H1 (cell line): ENCODE data around the gene VPS41. TPM values are rescaled to one million over a fixed set of nuclear protein-coding genes. Genes with fewer than 3 reads are reported as not detected.

Experiments used
- CTCF ChIA-PET: fragments of 300-600 bp; sonication (Branson Sonifier 250); formaldehyde crosslinking; loops from one replicate; lab custom pipeline; 2021; ENCODE audit not compliant: partially characterized antibody; lab: Charles Lee
- POLR2A ChIA-PET: fragments of 300-600 bp; sonication (Branson Sonifier 250); formaldehyde crosslinking; loops from one replicate; lab custom pipeline; 2021; ENCODE audit warnings: inconsistent platforms; ENCODE audit not compliant: partially characterized antibody; lab: Charles Lee
- DNase-seq, 2 experiments: peaks; one replicate each; pipeline versions ENCODE4 v3.0.0 to v3.0.0-alpha.2; 2010 to 2022; ENCODE audit warnings: low spot score in 2 of 2, low read depth in 1 of 2, mixed read lengths in 1 of 2
- FAIRE-seq: peaks from 2 replicates; lab custom pipeline; 2011; peaks lifted over from hg19 to GRCh38; lab: Jason Lieb, UNC
- H2AFZ ChIP-seq: 2 replicates; pipeline ENCODE4 v1.8.1; 2012; ENCODE audit warnings: low read length, inconsistent platforms
- H2AK5ac ChIP-seq: 2 replicates; pipeline ENCODE4 v1.6.1; 2013; ENCODE audit warnings: low read depth, low read length
- H2BK120ac ChIP-seq: replicated peaks from 2 replicates; pipeline ENCODE3; 2013; ENCODE audit warnings: low read depth, low read length, inconsistent platforms
- H2BK12ac ChIP-seq: 2 replicates; pipeline ENCODE4 v1.6.1; 2013; ENCODE audit warnings: low read depth, low read length
- H2BK15ac ChIP-seq: 2 replicates; pipeline ENCODE4 v1.6.1; 2013; ENCODE audit warnings: low read length
- H2BK20ac ChIP-seq: 2 replicates; pipeline ENCODE4 v1.6.1; 2013; ENCODE audit warnings: low read length
- H2BK5ac ChIP-seq: 2 replicates; pipeline ENCODE4 v1.6.1; 2013; ENCODE audit warnings: low read depth, low read length
- H3K14ac ChIP-seq: 2 replicates; pipeline ENCODE4 v1.6.1; 2013; ENCODE audit warnings: inconsistent platforms; ENCODE audit not compliant: insufficient read length
- H3K18ac ChIP-seq: 2 replicates; pipeline ENCODE4 v1.6.1; 2013; ENCODE audit warnings: low read length; ENCODE audit errors: extremely low read depth
- H3K23ac ChIP-seq: 2 replicates; pipeline ENCODE4 v1.6.1; 2013; ENCODE audit warnings: inconsistent platforms; ENCODE audit not compliant: insufficient read length
- H3K23me2 ChIP-seq: 2 replicates; pipeline ENCODE4 v1.6.1; 2013; ENCODE audit warnings: low read depth, low read length
- H3K27ac ChIP-seq: 2 replicates; pipeline ENCODE4 v1.6.1; 2011; ENCODE audit warnings: low read depth, low read length, inconsistent platforms
- H3K27me3 ChIP-seq, 4 experiments: replicated peaks in 1 of 4; 1 replicate in 1 of 4; 2 replicates in 3 of 4; pipeline versions ENCODE4 v1.6.1 to v1.8.1; 2011 to 2013; ENCODE audit warnings: low read length in 3 of 4, mild to moderate bottlenecking in 3 of 4, inconsistent platforms in 2 of 4, mixed read lengths in 2 of 4, moderate library complexity in 1 of 4; ENCODE audit not compliant: control insufficient read depth in 3 of 4, insufficient read depth in 3 of 4; ENCODE audit errors: extremely low read depth in 1 of 4
- H3K36me3 ChIP-seq, 4 experiments: 2 replicates each; pipeline versions ENCODE4 v1.6.1 to v1.8.1; 2011 to 2013; ENCODE audit warnings: mild to moderate bottlenecking in 4 of 4, low read length in 3 of 4, moderate library complexity in 2 of 4, control low read depth in 1 of 4, inconsistent platforms in 1 of 4; ENCODE audit not compliant: insufficient read depth in 4 of 4, control insufficient read depth in 2 of 4
- H3K4ac ChIP-seq: replicated peaks from 2 replicates; pipeline ENCODE3; 2013; ENCODE audit warnings: low read length, low read depth, mixed read lengths, inconsistent platforms; ENCODE audit not compliant: insufficient read length
- H3K4me1 ChIP-seq, 4 experiments: replicated peaks in 1 of 4; 1 replicate in 1 of 4; 2 replicates in 3 of 4; pipeline versions ENCODE4 v1.6.1 to v1.8.1; 2011 to 2013; ENCODE audit warnings: low read length in 3 of 4, inconsistent platforms in 2 of 4, mixed read lengths in 1 of 4; ENCODE audit not compliant: insufficient read depth in 4 of 4, control insufficient read depth in 3 of 4
- H3K4me2 ChIP-seq, 2 experiments: 2 replicates each; pipeline versions ENCODE4 v1.6.1 to v1.8.1; 2011 to 2013; ENCODE audit warnings: low read depth in 2 of 2, low read length in 2 of 2, control low read depth in 1 of 2, inconsistent platforms in 1 of 2, mild to moderate bottlenecking in 1 of 2; ENCODE audit not compliant: insufficient read depth in 1 of 2
- H3K4me3 ChIP-seq, 4 experiments: fragments of 200-600, 300-600 bp in 1 of 4; sonication (generic), shearing (Covaris generic), sonication (Bioruptor Twin) in 1 of 4; 2 replicates each; pipeline versions ENCODE4 v1.5.1 to v1.8.1; 2011 to 2016; ENCODE audit warnings: low read length in 4 of 4, low read depth in 3 of 4, control low read depth in 2 of 4, inconsistent platforms in 2 of 4, mild to moderate bottlenecking in 2 of 4, mixed read lengths in 1 of 4, moderate library complexity in 1 of 4; ENCODE audit not compliant: insufficient read depth in 2 of 4; ENCODE audit errors: extremely low read depth in 1 of 4
- H3K56ac ChIP-seq: replicated peaks from 2 replicates; pipeline ENCODE3; 2013; ENCODE audit warnings: low read depth, mild to moderate bottlenecking, mixed read lengths, low read length, inconsistent platforms; ENCODE audit not compliant: insufficient read length
- H3K79me1 ChIP-seq: 2 replicates; pipeline ENCODE4 v1.6.1; 2013; ENCODE audit warnings: low read depth, low read length, control low read depth
- H3K79me2 ChIP-seq, 2 experiments: 2 replicates each; pipeline versions ENCODE4 v1.6.1 to v1.8.1; 2012 to 2013; ENCODE audit warnings: low read length in 2 of 2, mild to moderate bottlenecking in 2 of 2, inconsistent platforms in 1 of 2; ENCODE audit not compliant: insufficient read depth in 2 of 2, control insufficient read depth in 1 of 2
- H3K9ac ChIP-seq, 4 experiments: replicated peaks in 1 of 4; 1 replicate in 1 of 4; 2 replicates in 3 of 4; pipeline versions ENCODE4 v1.6.1 to v1.8.1; 2011 to 2013; ENCODE audit warnings: low read depth in 3 of 4, low read length in 3 of 4, control low read depth in 2 of 4, mild to moderate bottlenecking in 2 of 4, moderate library complexity in 2 of 4, inconsistent platforms in 1 of 4; ENCODE audit errors: extremely low read depth in 1 of 4
- H3K9me3 ChIP-seq, 2 experiments: 2 replicates each; pipeline versions ENCODE4 v1.6.1 to v1.8.1; 2012 to 2013; ENCODE audit warnings: mild to moderate bottlenecking in 2 of 2, moderate library complexity in 2 of 2, control low read depth in 1 of 2, inconsistent platforms in 1 of 2, low read depth in 1 of 2, low read length in 1 of 2, mixed read lengths in 1 of 2; ENCODE audit not compliant: insufficient read depth in 2 of 2
- H4K20me1 ChIP-seq, 2 experiments: replicated peaks in 1 of 2; 2 replicates each; pipeline versions ENCODE3 to v1.8.1; 2011 to 2013; ENCODE audit warnings: inconsistent platforms in 2 of 2, low read length in 2 of 2, mild to moderate bottlenecking in 1 of 2; ENCODE audit not compliant: insufficient read depth in 2 of 2, control insufficient read depth in 1 of 2
- H4K5ac ChIP-seq: 2 replicates; pipeline ENCODE4 v1.6.1; 2013; ENCODE audit warnings: low read length, low read depth, mixed read lengths, inconsistent platforms; ENCODE audit not compliant: insufficient read length
- H4K8ac ChIP-seq: 2 replicates; pipeline ENCODE4 v1.8.0; 2013; ENCODE audit warnings: mild to moderate bottlenecking, moderate library complexity, low read length, inconsistent platforms; ENCODE audit not compliant: insufficient read depth; ENCODE audit errors: extremely low read depth
- H4K91ac ChIP-seq: replicated peaks from 2 replicates; pipeline ENCODE3; 2013; ENCODE audit warnings: low read length, mixed read lengths, inconsistent platforms; ENCODE audit not compliant: insufficient read length
- GTF2F1 ChIP-seq: IDR thresholded peaks from 2 replicates; pipeline ENCODE4 v1.6.1; 2012; ENCODE audit warnings: low read depth, low read length, improper control_type of control experiment, borderline replicate concordance
- HDAC6 ChIP-seq: IDR thresholded peaks from one replicate; pipeline ENCODE4 v1.7.1; 2012; ENCODE audit warnings: low read depth, mild to moderate bottlenecking, inconsistent platforms, low read length, moderate library complexity
- KDM5A ChIP-seq: fragments of 200-600 bp; IDR thresholded peaks from 2 replicates; pipeline ENCODE4 v1.7.1; 2012; ENCODE audit warnings: mild to moderate bottlenecking, low read length, inconsistent platforms, mixed read lengths
- MAX ChIP-seq: IDR thresholded peaks from 2 replicates; pipeline ENCODE4 v1.6.1; 2012; ENCODE audit warnings: inconsistent platforms
- TAF1 ChIP-seq: IDR thresholded peaks from 2 replicates; pipeline ENCODE4 v1.6.1; 2011; ENCODE audit warnings: mild to moderate bottlenecking, low read depth, low read length
- TAF7 ChIP-seq: optimal IDR thresholded peaks from 2 replicates; pipeline ENCODE3; 2011; ENCODE audit warnings: low read depth, mild to moderate bottlenecking, inconsistent platforms, low read length, moderate library complexity, borderline replicate concordance
- YY1 ChIP-seq: IDR thresholded peaks from 2 replicates; pipeline ENCODE4 v1.6.1; 2011; ENCODE audit warnings: low read depth, mild to moderate bottlenecking, low read length
- WGBS, 2 experiments: shearing (Covaris generic) in 1 of 2; methylation state at CpG; one replicate each; pipeline versions ENCODE4 v1.1.6 to v1.1.7; 2013 to 2015; ENCODE audit warnings: low lambda C conversion rate in 2 of 2, mixed read lengths in 2 of 2, inconsistent platforms in 1 of 2, low coverage in 1 of 2, missing lambda C conversion rate in 1 of 2; ENCODE audit not compliant: insufficient replicate concordance in 2 of 2, insufficient coverage in 1 of 2, insufficient read length in 1 of 2; ENCODE audit errors: extremely low coverage in 1 of 2, missing lambda C conversion rate in 1 of 2; 5-methylcytosine and 5-hydroxymethylcytosine counted together
- polyA plus RNA-seq, 7 experiments: library from polyadenylated mRNA; depleted of rRNA in 3 of 7; stranded (reverse) in 5 of 7; unstranded in 2 of 7; fragments of >200 nt in 5 of 7; fragments of 200-250 nt in 2 of 7; gene quantifications; 1 replicate in 5 of 7; 2 replicates in 1 of 7; 4 replicates in 1 of 7; pipeline versions ENCODE4 v1.2.1 to v1.2.3, GENCODE V29; 2011 to 2013; ENCODE audit warnings: missing spikeins in 2 of 7, mixed read lengths in 2 of 7
- total RNA-seq: library from RNA; stranded (reverse); fragmentation: NEBNext Ultra II Directional; extraction: Animal tissue kit (Norgen Biotek cat#: 25700); gene quantifications from 2 replicates; pipeline ENCODE4 v1.2.1, GENCODE V29; 2021
- TF ChIP-seq, protein P1 (sequence below): IDR thresholded peaks from 2 replicates; pipeline ENCODE4 v1.6.1; 2011; ENCODE audit warnings: low read depth, mild to moderate bottlenecking, low read length; ENCODE audit not compliant: insufficient read depth
- TF ChIP-seq, protein P2 (sequence below): IDR thresholded peaks from 2 replicates; pipeline ENCODE4 v1.6.1; 2011; ENCODE audit warnings: low read length, improper control_type of control experiment
- TF ChIP-seq, protein P3 (sequence below): IDR thresholded peaks from 2 replicates; pipeline ENCODE4 v1.6.1; 2012; ENCODE audit warnings: low read length, inconsistent platforms

Gene VPS41
- total and polyA plus RNA-seq, 2 of the 8 experiments (the other 6 are each of a cell fraction or from before 2014, with no cell fraction given): 10.7 to 63.3 TPM

GRCh38 chr7:38748056-38748610 lies 160.9 kb downstream of the VPS41 start:
- Histone ChIP-seq H4K8ac (no peak overlapping the region), H2BK5ac (no peak overlapping the region), H2BK15ac (no peak overlapping the region), H3K79me1 (no peaks in the 10 kb centered on the region), H3K4me3 (no peak overlapping the region), H3K23ac (no peak overlapping the region), H2BK120ac (no peak overlapping the region), H3K27ac (no peak overlapping the region), H3K4me2 (no peak overlapping the region), H3K18ac (no peak overlapping the region), H3K4ac (no peak overlapping the region), H3K9me3 (no peaks in the 10 kb centered on the region), H3K56ac (no peak overlapping the region), H3K14ac (no peak overlapping the region), H2AFZ (no peak overlapping the region), H3K4me1 (peaks cover 0 to 7% (median 3%) of the 10 kb centered on the region in 4 experiments; a peak in 3 of 7 replicates), H2BK12ac (no peak overlapping the region), H2BK20ac (no peak overlapping the region), H2AK5ac (no peak overlapping the region), H3K23me2 (no peaks in the 10 kb centered on the region), H4K20me1 (peaks cover 1 to 2% of the 10 kb centered on the region in 2 experiments), H4K5ac (no peak overlapping the region), H4K91ac (no peak overlapping the region), H3K27me3 (no peaks in the 10 kb centered on the region), H3K79me2 (no peaks in the 10 kb centered on the region), H3K36me3 (peaks cover 0 to 19% (median 10%) of the 10 kb centered on the region in 4 experiments; a peak in 6 of 8 replicates), H3K9ac (no peak overlapping the region)
- FAIRE-seq (no peak), DNase-seq (no peak)
- ChIA-PET CTCF (interaction anchor here (0.8 to 2.6 kb wide), 9 partner anchors 8 to 88 kb away, joined by 3 to 12 read pairs (median 3); no protein-coding TSS in a partner anchor), POLR2A (no interaction called here)
- 94 to 100% methylated on average over 1 to 12 of the region's 12 CpGs for WGBS, 2 experiments
- no peak for TF ChIP-seq KDM5A
- TF ChIP-seq MAX: no peak
- TF ChIP-seq, protein P1, sequence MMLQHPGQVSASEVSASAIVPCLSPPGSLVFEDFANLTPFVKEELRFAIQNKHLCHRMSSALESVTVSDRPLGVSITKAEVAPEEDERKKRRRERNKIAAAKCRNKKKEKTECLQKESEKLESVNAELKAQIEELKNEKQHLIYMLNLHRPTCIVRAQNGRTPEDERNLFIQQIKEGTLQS: no peak
- TF ChIP-seq, protein P2, sequence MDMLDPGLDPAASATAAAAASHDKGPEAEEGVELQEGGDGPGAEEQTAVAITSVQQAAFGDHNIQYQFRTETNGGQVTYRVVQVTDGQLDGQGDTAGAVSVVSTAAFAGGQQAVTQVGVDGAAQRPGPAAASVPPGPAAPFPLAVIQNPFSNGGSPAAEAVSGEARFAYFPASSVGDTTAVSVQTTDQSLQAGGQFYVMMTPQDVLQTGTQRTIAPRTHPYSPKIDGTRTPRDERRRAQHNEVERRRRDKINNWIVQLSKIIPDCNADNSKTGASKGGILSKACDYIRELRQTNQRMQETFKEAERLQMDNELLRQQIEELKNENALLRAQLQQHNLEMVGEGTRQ: no peak
- TF ChIP-seq YY1: no peak
- TF ChIP-seq GTF2F1: no peak
- no peak for TF ChIP-seq TAF7
- TF ChIP-seq TAF1: no peak
- no peak for TF ChIP-seq HDAC6
- TF ChIP-seq, protein P3, sequence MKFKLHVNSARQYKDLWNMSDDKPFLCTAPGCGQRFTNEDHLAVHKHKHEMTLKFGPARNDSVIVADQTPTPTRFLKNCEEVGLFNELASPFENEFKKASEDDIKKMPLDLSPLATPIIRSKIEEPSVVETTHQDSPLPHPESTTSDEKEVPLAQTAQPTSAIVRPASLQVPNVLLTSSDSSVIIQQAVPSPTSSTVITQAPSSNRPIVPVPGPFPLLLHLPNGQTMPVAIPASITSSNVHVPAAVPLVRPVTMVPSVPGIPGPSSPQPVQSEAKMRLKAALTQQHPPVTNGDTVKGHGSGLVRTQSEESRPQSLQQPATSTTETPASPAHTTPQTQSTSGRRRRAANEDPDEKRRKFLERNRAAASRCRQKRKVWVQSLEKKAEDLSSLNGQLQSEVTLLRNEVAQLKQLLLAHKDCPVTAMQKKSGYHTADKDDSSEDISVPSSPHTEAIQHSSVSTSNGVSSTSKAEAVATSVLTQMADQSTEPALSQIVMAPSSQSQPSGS: no peak
